GM10266 (cell line): Measurements from ENCODE around the gene MTOR.
"Not testable (repeated sequence)": the region's sequence is repeated elsewhere in the genome, so short reads cannot be mapped to it uniquely, and the experiment has no call there.

Experiments
- DNase-seq: peaks from one replicate; pipeline ENCODE4 v3.0.0; 2012; ENCODE audit errors: extremely low spot score
- CTCF ChIP-seq: IDR thresholded peaks from 2 replicates; pipeline ENCODE4 v1.5.1; 2012; ENCODE audit warnings: mild to moderate bottlenecking, low read depth; ENCODE audit not compliant: control insufficient read depth, insufficient read depth; ENCODE audit errors: missing control alignments

MTOR gene

GRCh38 chr1:11116318-11116717, 146.0 kb downstream of the MTOR start:
- TF ChIP-seq CTCF: no peak

GRCh38 chr1:11114966-11115365, 147.4 kb downstream of the MTOR start:
- TF ChIP-seq CTCF: no peak
- no peak for DNase-seq

More at GRCh38 chr1:11116318-11116717, 146.0 kb downstream of the MTOR start:
- DNase-seq: no peak

GRCh38 chr1:11109047-11109760, 153.1 kb downstream of the MTOR start:
- no peak for DNase-seq
- no peak for TF ChIP-seq CTCF

- DNase-seq: no peak
- TF ChIP-seq CTCF: no peak
Observed at GRCh38 chr1:11107599-11107998, 154.8 kb downstream of the MTOR start.

- TF ChIP-seq CTCF: no peak
- DNase-seq: no peak
Observed at GRCh38 chr1:11105586-11105985, 156.8 kb downstream of the MTOR start.

- no peak for DNase-seq
- TF ChIP-seq CTCF: no peak
Observed at GRCh38 chr1:11101347-11101746, 161.0 kb downstream of the MTOR start.

GRCh38 chr1:11100806-11101205, 161.5 kb downstream of the MTOR start:
- not testable (repeated sequence) for DNase-seq

- TF ChIP-seq CTCF: no peak
- DNase-seq: no peak
Observed at GRCh38 chr1:11100149-11100493, 162.2 kb downstream of the MTOR start.
